SK-N-SH (cell line): ENCODE data around the gene MEIOC. TPM values are rescaled to one million over a fixed set of nuclear protein-coding genes. Genes with fewer than 3 reads are reported as not detected.

ENCODE experiments used
- CTCF ChIA-PET: fragments of 300-600, 350-600 bp; formaldehyde crosslinking; extraction: SDS; loops from one replicate; lab custom pipeline; 2021; lab: Yijun Ruan, JAX
- POLR2A ChIA-PET: fragments of 350-600 bp; sonication (Branson Sonifier 250); formaldehyde crosslinking; extraction: SDS; loops from one replicate; lab custom pipeline; 2020; ENCODE audit warnings: antibody characterized with exemption, inconsistent platforms; lab: Yijun Ruan, JAX
- DNase-seq: peaks from one replicate; pipeline ENCODE4 v3.0.0; 2012
- H2AFZ ChIP-seq: fragments of 200-600 bp; sonication (generic); 2 replicates; pipeline ENCODE4 v1.8.1; 2016; ENCODE audit warnings: antibody characterized with exemption, mild to moderate bottlenecking, low read depth
- H3F3A ChIP-seq: fragments of 200-600 bp; sonication (generic); replicated peaks from 2 replicates; pipeline ENCODE3; 2016; ENCODE audit warnings: antibody characterized with exemption, mild to moderate bottlenecking; ENCODE audit not compliant: insufficient read depth
- H3K27ac ChIP-seq, 2 experiments: fragments of 200-500 bp in 1 of 2; fragments of 200-600 bp in 1 of 2; sonication (Bioruptor generic) in 1 of 2; sonication (generic), shearing (Covaris generic) in 1 of 2; 2 replicates each; pipeline versions ENCODE4 v1.5.1 to v1.6.1; 2014 to 2016; ENCODE audit warnings: low read depth in 2 of 2, inconsistent platforms in 1 of 2, low read length in 1 of 2, mild to moderate bottlenecking in 1 of 2, mixed read lengths in 1 of 2
- H3K27me3 ChIP-seq: fragments of 200-600 bp; sonication (generic), shearing (Covaris generic); 2 replicates; pipeline ENCODE4 v1.6.1; 2016; ENCODE audit warnings: mixed run types; ENCODE audit not compliant: insufficient read depth
- H3K36me3 ChIP-seq, 2 experiments: fragments of 200-500 bp in 1 of 2; fragments of 200-600 bp in 1 of 2; sonication (Bioruptor generic) in 1 of 2; sonication (generic) in 1 of 2; replicated peaks in 1 of 2; 2 replicates each; pipeline versions ENCODE3 to v1.5.1; 2014 to 2016; ENCODE audit warnings: low read length in 1 of 2, mild to moderate bottlenecking in 1 of 2; ENCODE audit not compliant: insufficient read depth in 2 of 2, control insufficient read depth in 1 of 2
- H3K4me1 ChIP-seq, 2 experiments: fragments of 200-500 bp in 1 of 2; fragments of 200-600 bp in 1 of 2; sonication (Bioruptor generic) in 1 of 2; sonication (generic), shearing (Covaris generic) in 1 of 2; 2 replicates each; pipeline versions ENCODE4 v1.5.1 to v1.6.1; 2014 to 2016; ENCODE audit warnings: low read depth in 1 of 2, low read length in 1 of 2, mixed run types in 1 of 2; ENCODE audit not compliant: insufficient read depth in 2 of 2, control insufficient read depth in 1 of 2
- H3K4me2 ChIP-seq: fragments of 200-600 bp; sonication (generic), shearing (Covaris generic); 2 replicates; pipeline ENCODE4 v1.6.1; 2017; ENCODE audit warnings: mixed run types
- H3K4me3 ChIP-seq, 2 experiments: fragments of 200-500 bp in 1 of 2; fragments of 200-600 bp in 1 of 2; sonication (Bioruptor generic) in 1 of 2; sonication (generic), shearing (Covaris generic) in 1 of 2; 2 replicates each; pipeline versions ENCODE4 v1.5.1 to v1.8.1; 2014 to 2016; ENCODE audit warnings: low read depth in 2 of 2, inconsistent platforms in 1 of 2, low read length in 1 of 2, mild to moderate bottlenecking in 1 of 2, mixed read lengths in 1 of 2, moderate library complexity in 1 of 2
- H3K79me2 ChIP-seq: fragments of 200-600 bp; sonication (generic); 2 replicates; pipeline ENCODE4 v1.8.1; 2017; ENCODE audit warnings: mild to moderate bottlenecking; ENCODE audit not compliant: insufficient read depth
- H3K9ac ChIP-seq: fragments of 200-600 bp; sonication (generic); 2 replicates; pipeline ENCODE4 v1.6.1; 2017; ENCODE audit warnings: mixed run types
- H3K9me2 ChIP-seq: fragments of 200-600 bp; sonication (generic); 2 replicates; pipeline ENCODE4 v1.6.1; 2017; ENCODE audit warnings: mixed run types
- H3K9me3 ChIP-seq: fragments of 200-600 bp; sonication (generic); 2 replicates; pipeline ENCODE4 v1.6.1; 2017; ENCODE audit warnings: mixed run types, mild to moderate bottlenecking, moderate library complexity
- H4K20me1 ChIP-seq: fragments of 200-600 bp; sonication (generic); 2 replicates; pipeline ENCODE4 v1.6.1; 2017; ENCODE audit warnings: mild to moderate bottlenecking, mixed run types; ENCODE audit not compliant: insufficient read depth
- CHD2 ChIP-seq: fragments of 150-350 bp; IDR thresholded peaks from 2 replicates; pipeline ENCODE4 v1.6.1; 2018; ENCODE audit warnings: low read length; ENCODE audit not compliant: partially characterized antibody
- ELF1 ChIP-seq: IDR thresholded peaks from 2 replicates; pipeline ENCODE4 v1.4.0; 2012
- EP300 ChIP-seq, 2 experiments: IDR thresholded peaks; 2 replicates each; pipeline versions ENCODE4 v1.4.0 to v1.6.1; 2012; ENCODE audit warnings: borderline replicate concordance in 1 of 2, low read depth in 1 of 2, low read length in 1 of 2
- FOXJ3 ChIP-seq: sonication (generic); formaldehyde crosslinking; IDR thresholded peaks from 2 replicates; pipeline ENCODE4 v1.5.1; 2020; ENCODE audit warnings: mild to moderate bottlenecking, missing genetic modification reagents
- FOXM1 ChIP-seq: IDR thresholded peaks from 2 replicates; pipeline ENCODE4 v1.4.0; 2012; ENCODE audit warnings: low read depth, mild to moderate bottlenecking
- GABPA ChIP-seq: IDR thresholded peaks from 2 replicates; pipeline ENCODE4 v1.4.0; 2012; ENCODE audit warnings: low read depth, mild to moderate bottlenecking
- GATA2 ChIP-seq: sonication (generic); formaldehyde crosslinking; IDR thresholded peaks from 2 replicates; pipeline ENCODE4 v1.5.0; 2020; ENCODE audit warnings: mild to moderate bottlenecking, missing genetic modification reagents
- MAX ChIP-seq: IDR thresholded peaks from 2 replicates; pipeline ENCODE4 v1.4.0; 2012; ENCODE audit warnings: low read depth
- MEF2A ChIP-seq: IDR thresholded peaks from 2 replicates; pipeline ENCODE4 v1.4.0; 2012; ENCODE audit warnings: low read depth, borderline replicate concordance
- MXI1 ChIP-seq: IDR thresholded peaks from 2 replicates; pipeline ENCODE4 v1.6.1; 2012; ENCODE audit warnings: mild to moderate bottlenecking, low read depth, low read length, improper control_type of control experiment
- NFIC ChIP-seq: IDR thresholded peaks from 2 replicates; pipeline ENCODE4 v1.4.0; 2012; ENCODE audit warnings: borderline replicate concordance
- POLR2AphosphoS5 ChIP-seq: IDR thresholded peaks from 2 replicates; pipeline ENCODE4 v1.6.1; 2012; ENCODE audit warnings: low read depth, low read length
- RAD21 ChIP-seq: IDR thresholded peaks from 2 replicates; pipeline ENCODE4 v1.6.1; 2012; ENCODE audit warnings: mild to moderate bottlenecking, low read length
- REST ChIP-seq: IDR thresholded peaks from 2 replicates; pipeline ENCODE4 v1.6.1; 2012; ENCODE audit warnings: mild to moderate bottlenecking, low read depth, low read length, moderate library complexity
- RFX5 ChIP-seq: IDR thresholded peaks from 2 replicates; pipeline ENCODE4 v1.6.1; 2012; ENCODE audit warnings: mild to moderate bottlenecking, improper control_type of control experiment, low read length
- SIN3A ChIP-seq: IDR thresholded peaks from 2 replicates; pipeline ENCODE4 v1.6.1; 2012; ENCODE audit warnings: low read depth, mild to moderate bottlenecking, low read length, moderate library complexity, borderline replicate concordance
- SMC3 ChIP-seq: IDR thresholded peaks from 2 replicates; pipeline ENCODE4 v1.6.1; 2012; ENCODE audit warnings: low read depth, low read length, improper control_type of control experiment
- TAF1 ChIP-seq: IDR thresholded peaks from 2 replicates; pipeline ENCODE4 v1.6.1; 2012; ENCODE audit warnings: low read depth, mild to moderate bottlenecking, low read length, moderate library complexity, borderline replicate concordance
- TCF12 ChIP-seq: IDR thresholded peaks from 2 replicates; pipeline ENCODE4 v1.4.0; 2012
- YY1 ChIP-seq: IDR thresholded peaks from 2 replicates; pipeline ENCODE4 v1.4.0; 2012; ENCODE audit warnings: low read depth, mild to moderate bottlenecking
- WGBS: methylation state at CpG from one replicate; pipeline ENCODE4 v1.1.6; 2017; ENCODE audit warnings: low lambda C conversion rate; 5-methylcytosine and 5-hydroxymethylcytosine counted together
- polyA plus RNA-seq, 3 experiments: library from polyadenylated mRNA; depleted of rRNA; stranded (reverse); fragments of >200 nt; gene quantifications; 2 replicates each; pipeline ENCODE4 v1.2.3, GENCODE V29; 2012
- TF ChIP-seq, protein P1 (sequence below): IDR thresholded peaks from 2 replicates; pipeline ENCODE4 v1.4.0; 2012; ENCODE audit warnings: low read depth, borderline replicate concordance

The MEIOC gene
- polyA plus RNA-seq, 1 of the 3 experiments (the other 2 are of a cell fraction) = 1.3 TPM

DNA sequence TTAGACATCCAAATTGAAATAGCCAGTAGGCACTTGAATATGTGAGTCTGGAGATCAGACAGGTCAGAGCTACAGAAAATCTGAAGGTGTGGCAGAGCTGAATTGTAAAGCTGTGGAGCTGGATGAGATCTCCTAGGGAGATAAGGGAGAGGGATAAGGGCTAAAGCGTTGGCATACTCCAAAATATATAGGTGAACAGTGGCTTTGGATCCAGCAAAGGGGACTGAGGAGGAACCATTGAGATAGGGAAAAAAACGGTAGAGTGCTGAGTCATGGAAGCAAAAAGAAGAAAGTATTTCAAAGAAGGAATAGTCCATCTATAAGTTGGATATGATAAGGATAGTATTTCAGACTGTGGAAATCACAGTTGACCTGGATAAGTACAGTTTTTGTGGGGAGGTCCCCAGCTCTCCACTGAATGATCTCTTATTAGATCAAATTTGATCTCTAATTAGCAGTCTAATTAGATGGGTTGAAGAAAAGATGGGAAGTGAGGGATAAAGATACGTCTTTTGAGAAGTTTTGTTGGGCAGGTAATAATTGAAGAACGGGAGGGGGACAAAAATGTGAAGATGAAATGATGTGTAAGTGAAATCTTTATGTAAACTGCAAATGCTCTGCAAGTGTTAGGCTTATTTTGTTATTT is 51.6 kb downstream of the MEIOC start:
- Histone ChIP-seq H3K4me2 (peak overlapping the region; percentile 95), H3K4me3 (peak overlapping the region; percentile 64 to 89), H3K36me3 (no peaks in the 10 kb centered on the region), H3K4me1 (peaks cover 0 to 7% of the 10 kb centered on the region in 2 experiments; a peak in 1 of 4 replicates), H3K9me2 (no peaks in the 10 kb centered on the region), H4K20me1 (no peaks in the 10 kb centered on the region), H3K27me3 (no peaks in the 10 kb centered on the region), H2AFZ (peak overlapping the region; percentile 97), H3K79me2 (peaks cover 44% of the 10 kb centered on the region), H3F3A (peaks cover 3% of the 10 kb centered on the region), H3K27ac (peak overlapping the region; percentile 78 to 86), H3K9me3 (no peaks in the 10 kb centered on the region)
- ChIA-PET POLR2A (interaction anchor here (0.6 kb wide), 2 partner anchors 206 to 876 kb away, joined by 3 read pairs; no protein-coding TSS in a partner anchor), CTCF (interaction anchor here (1.0 to 2.3 kb wide), 7 partner anchors 18 to 427 kb away, joined by 3 to 6 read pairs (median 3); partner anchors contain the start of gene ACBD4)
- WGBS = 12% methylated on average over 4 of the region's 4 CpGs
- DNase-seq = no peak
- TF ChIP-seq FOXJ3 = no peak
- no peak for TF ChIP-seq CHD2
- TF ChIP-seq MEF2A = no peak
- TF ChIP-seq, protein P1, sequence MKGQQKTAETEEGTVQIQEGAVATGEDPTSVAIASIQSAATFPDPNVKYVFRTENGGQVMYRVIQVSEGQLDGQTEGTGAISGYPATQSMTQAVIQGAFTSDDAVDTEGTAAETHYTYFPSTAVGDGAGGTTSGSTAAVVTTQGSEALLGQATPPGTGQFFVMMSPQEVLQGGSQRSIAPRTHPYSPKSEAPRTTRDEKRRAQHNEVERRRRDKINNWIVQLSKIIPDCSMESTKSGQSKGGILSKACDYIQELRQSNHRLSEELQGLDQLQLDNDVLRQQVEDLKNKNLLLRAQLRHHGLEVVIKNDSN = no peak
- no peak for TF ChIP-seq NFIC
- TF ChIP-seq RAD21 = no peak
- no peak for TF ChIP-seq TAF1
- TF ChIP-seq MXI1 = no peak
- TF ChIP-seq SMC3 = no peak
- no peak for TF ChIP-seq GATA2
- TF ChIP-seq TCF12 = no peak
- TF ChIP-seq, all 33 proteins: peak for 0
- H3K9ac ChIP-seq = peak overlapping the region; percentile 87

DNA sequence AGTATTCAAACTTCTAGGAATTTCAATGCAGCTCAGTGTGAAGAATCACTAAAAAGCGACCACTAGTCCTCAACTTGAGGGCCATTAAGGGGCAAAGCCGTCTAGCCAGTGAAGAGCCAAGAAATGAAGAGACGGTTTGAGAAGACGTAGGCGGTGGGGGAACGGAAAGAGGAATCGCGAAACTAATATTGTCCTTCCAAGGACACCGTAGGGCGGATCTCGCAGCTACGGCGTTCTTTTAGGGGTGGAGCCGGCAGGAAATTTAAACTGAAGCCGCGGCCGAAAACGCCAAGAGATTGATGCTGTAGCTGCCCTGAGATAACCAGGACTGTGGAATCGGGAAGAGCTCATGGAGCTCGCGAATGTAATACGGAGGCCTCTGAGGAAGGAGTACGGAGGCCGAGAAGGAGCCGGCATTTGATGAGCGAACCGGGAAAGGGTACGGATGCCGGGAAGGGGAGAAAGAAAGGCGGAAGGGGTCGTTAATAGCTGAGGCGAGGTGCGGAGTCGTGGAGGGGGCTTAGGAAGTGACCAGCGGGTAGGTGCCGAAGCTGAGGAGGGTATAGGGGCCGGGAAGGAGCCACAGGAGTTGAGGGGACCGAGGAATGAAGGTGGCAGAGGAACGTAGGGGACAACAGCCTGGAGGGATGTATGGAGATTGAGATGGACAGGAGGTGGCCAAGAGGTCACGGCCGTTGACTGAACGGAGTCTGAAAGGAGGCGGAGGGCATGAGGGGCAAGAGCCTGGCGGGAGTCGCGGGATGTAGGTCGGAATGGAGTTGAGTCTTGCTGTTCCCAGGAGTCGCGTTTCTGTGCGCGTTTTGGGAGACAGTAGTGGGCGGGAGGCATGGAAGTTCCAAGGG is 52.4 kb downstream of the MEIOC start, which contains the start of gene DBF4B:
TSS of gene DBF4B (plus strand) at position 265 of the 863 bp plus-strand sequence. CDS start at position 421, 156 bp downstream.
- peaks cover 3% of the 10 kb centered on the region for H3F3A ChIP-seq
- DNase-seq = peak; percentile 85
- H3K79me2 ChIP-seq = peaks cover 46% of the 10 kb centered on the region
- H3K4me1 ChIP-seq = peaks cover 0 to 7% of the 10 kb centered on the region in 2 experiments; a peak in 1 of 4 replicates
- 1% methylated on average over 51 of the region's 52 CpGs for WGBS
- H3K4me3 ChIP-seq = peak within 1 kb of the TSS; percentile 64 to 89
- ChIA-PET CTCF (interaction anchor here (1.0 to 2.3 kb wide), 6 partner anchors 17 to 427 kb away, joined by 3 to 6 read pairs (median 4); partner anchors contain the start of gene ACBD4), POLR2A (interaction anchor here (0.6 kb wide), 1 partner anchor 207 kb away, joined by 3 read pairs; no protein-coding TSS in a partner anchor)
- H3K9me2 ChIP-seq = no peaks in the 10 kb centered on the region
- peak within 1 kb of the TSS; percentile 87 for H3K9ac ChIP-seq
- H3K27me3 ChIP-seq = no peaks in the 10 kb centered on the region
- H3K36me3 ChIP-seq = no peaks in the 10 kb centered on the region
- no peaks in the 10 kb centered on the region for H4K20me1 ChIP-seq
- peak within 1 kb of the TSS; percentile 78 to 86 for H3K27ac ChIP-seq
- H3K4me2 ChIP-seq = peak within 1 kb of the TSS; percentile 95
- no peaks in the 10 kb centered on the region for H3K9me3 ChIP-seq
- peak within 1 kb of the TSS; percentile 97 for H2AFZ ChIP-seq
- no peak for TF ChIP-seq EP300 (IDR thresholded peaks at IDR 0.05; ENCODE audit: borderline replicate concordance in 1 of 2, low read depth in 1 of 2, low read length in 1 of 2)
- peak; percentile 70; the same call in 1 of the 2 replicates for TF ChIP-seq TAF1
- TF ChIP-seq TCF12 = 0 out of 2 replicates have a peak, but pooled peaks have one; percentile 28
- TF ChIP-seq MAX = peak; percentile 85
- peak; percentile 75 for TF ChIP-seq POLR2AphosphoS5
- no peak for TF ChIP-seq FOXM1
- TF ChIP-seq GABPA = peak; percentile 66
- peak; percentile 38 for TF ChIP-seq REST
- TF ChIP-seq SIN3A = peak; percentile 98
- TF ChIP-seq MXI1 = peak; percentile 95
- peak; percentile 90 for TF ChIP-seq ELF1
- no peak for TF ChIP-seq RFX5
- TF ChIP-seq YY1 = peak; percentile 58
- TF ChIP-seq FOXJ3 = no peak
